Measurements from ENCODE around the gene PKHD1.

Gene PKHD1

GRCh38 chr6:51585264-51585663 is 502.1 kb downstream of the PKHD1 start:
- no peak for DNase-seq

GRCh38 chr6:51584163-51584562 is 503.2 kb downstream of the PKHD1 start:
- DNase-seq, result no peak

GRCh38 chr6:51578994-51579393 is 508.4 kb downstream of the PKHD1 start:
- no peak for DNase-seq

GRCh38 chr6:51578362-51578761 is 509.1 kb downstream of the PKHD1 start:
- DNase-seq, result no peak

GRCh38 chr6:51574040-51574439 is 513.4 kb downstream of the PKHD1 start:
- DNase-seq, result no peak

GRCh38 chr6:51571168-51571567 is 516.2 kb downstream of the PKHD1 start:
- DNase-seq, result no peak

- no peak for DNase-seq
These were observed 517.1 kb downstream of the PKHD1 start for GRCh38 chr6:51570168-51570921.

GRCh38 chr6:51569594-51569993 is 517.8 kb downstream of the PKHD1 start:
- DNase-seq, result no peak

- DNase-seq, result no peak
These were observed 518.6 kb downstream of the PKHD1 start for GRCh38 chr6:51568771-51569170.

GRCh38 chr6:51565472-51565871 is 521.9 kb downstream of the PKHD1 start:
- no peak for DNase-seq

Measured in inflammatory macrophage treated with lipopolysaccharide for 1 hour (primary cell).